GM19193 (cell line): ENCODE data around the gene SIGLEC9.
A peak's percentile ranks its signal among the peaks of the same experiment; 100 is the strongest.

Experiments used
- POLR2A ChIP-seq: IDR thresholded peaks from 4 replicates; pipeline ENCODE4 v1.6.1; 2011; ENCODE audit not compliant: insufficient read depth, insufficient read length; ENCODE audit errors: extremely low read depth

The SIGLEC9 gene

GRCh38 chr19:51107406-51108065 lies 17.2 kb upstream of the SIGLEC9 start:
- TF ChIP-seq POLR2A, result no peak

- TF ChIP-seq POLR2A, result peak; percentile 78
Observed at GRCh38 chr19:51108066-51108804, 16.5 kb upstream of the SIGLEC9 start, which contains the start of gene CTU1. Gene CTU1 (minus strand): TSS chr19:51108409. CDS start chr19:51104569, 3,840 bp downstream.

GRCh38 chr19:51108805-51109146 lies 15.9 kb upstream of the SIGLEC9 start:
- no peak for TF ChIP-seq POLR2A

GRCh38 chr19:51110666-51110971 lies 14.1 kb upstream of the SIGLEC9 start:
- TF ChIP-seq POLR2A, result no peak

- TF ChIP-seq POLR2A, result no peak
Observed at GRCh38 chr19:51111606-51112005, 13.1 kb upstream of the SIGLEC9 start.

GRCh38 chr19:51114087-51114729 lies 10.5 kb upstream of the SIGLEC9 start:
- TF ChIP-seq POLR2A, result no peak

GRCh38 chr19:51116736-51117286 lies 7.9 kb upstream of the SIGLEC9 start:
- no peak for TF ChIP-seq POLR2A

GRCh38 chr19:51119101-51119500 lies 5.6 kb upstream of the SIGLEC9 start:
- no peak for TF ChIP-seq POLR2A

GRCh38 chr19:51119611-51120010 lies 5.1 kb upstream of the SIGLEC9 start:
- no peak for TF ChIP-seq POLR2A

- TF ChIP-seq POLR2A, result no peak
Observed at GRCh38 chr19:51120160-51120559, 4.5 kb upstream of the SIGLEC9 start.

- TF ChIP-seq POLR2A, result no peak
Observed at GRCh38 chr19:51121257-51121656, 3.4 kb upstream of the SIGLEC9 start.

- no peak for TF ChIP-seq POLR2A
Observed at GRCh38 chr19:51122112-51122981, 2.4 kb upstream of the SIGLEC9 start.

GRCh38 chr19:51123381-51123800 lies 1.3 kb upstream of the SIGLEC9 start:
- no peak for TF ChIP-seq POLR2A

- no peak for TF ChIP-seq POLR2A
Observed at GRCh38 chr19:51123802-51124201, 904 bp upstream of the SIGLEC9 start.

- TF ChIP-seq POLR2A, result no peak
Observed at GRCh38 chr19:51124216-51124615, 490 bp upstream of the SIGLEC9 start.
